ENCODE results near the gene ECI1.
"Not testable (repeated sequence)": the region's sequence is repeated elsewhere in the genome, so short reads cannot be mapped to it uniquely, and the experiment has no call there.

The ECI1 gene

DNA sequence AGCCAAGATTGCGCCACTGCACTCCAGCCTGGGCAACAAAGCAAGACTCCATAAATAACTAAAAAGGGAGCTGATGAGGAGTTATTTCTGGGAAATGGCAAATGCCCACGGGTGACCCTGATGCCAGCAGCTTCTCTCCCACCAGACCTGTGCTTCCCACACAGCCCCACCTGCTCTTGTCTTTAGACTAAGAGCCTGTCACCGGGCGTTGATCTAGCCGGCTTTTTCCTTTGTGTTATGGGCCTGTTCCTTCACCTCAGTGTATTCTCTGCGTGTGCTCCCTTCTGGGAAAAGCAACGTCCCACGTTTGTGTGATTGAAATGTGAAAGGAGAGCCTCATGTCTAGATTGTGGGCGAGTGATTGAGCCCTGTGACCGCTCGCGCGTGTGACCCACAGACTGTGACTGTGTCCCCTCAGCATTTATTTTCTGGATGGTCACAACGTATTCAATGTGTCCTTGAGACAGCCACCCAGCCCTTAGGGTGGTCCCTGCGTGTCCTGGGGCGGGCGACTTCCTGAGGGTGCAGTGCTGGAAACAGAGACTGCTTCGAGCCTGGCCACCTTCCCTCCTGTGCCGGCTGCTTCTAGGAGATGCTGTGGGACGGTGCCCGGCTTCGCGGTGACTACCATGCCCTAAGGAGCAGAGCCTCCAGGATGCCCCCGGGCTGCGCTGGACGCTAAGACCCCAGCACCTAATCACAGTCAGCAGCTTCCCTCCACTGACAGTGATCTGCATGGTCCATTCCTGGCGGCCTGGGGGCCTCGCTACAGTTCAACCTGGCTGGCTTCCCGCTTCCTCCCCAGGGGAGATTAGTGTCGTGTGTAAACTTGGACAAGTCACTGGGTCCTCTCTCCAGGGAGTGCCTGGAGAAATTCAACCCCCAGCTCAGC, 24.3 kb upstream of the ECI1 start:
- Mint-ChIP-seq H3K4me3 (no peak overlapping the region), H3K27me3 (no peaks in the 10 kb centered on the region), H3K9me3 (no peaks in the 10 kb centered on the region), H3K27ac (no peak overlapping the region), H3K36me3 (ENCODE audit: insufficient read depth) (peaks cover 4% of the 10 kb centered on the region), H3K4me1 (ENCODE audit: low read depth in 2 of 2) (peaks cover 0 to 2% of the 10 kb centered on the region in 2 donors)
- no peak for DNase-seq
- no peak for ATAC-seq (replicated peaks)

DNA sequence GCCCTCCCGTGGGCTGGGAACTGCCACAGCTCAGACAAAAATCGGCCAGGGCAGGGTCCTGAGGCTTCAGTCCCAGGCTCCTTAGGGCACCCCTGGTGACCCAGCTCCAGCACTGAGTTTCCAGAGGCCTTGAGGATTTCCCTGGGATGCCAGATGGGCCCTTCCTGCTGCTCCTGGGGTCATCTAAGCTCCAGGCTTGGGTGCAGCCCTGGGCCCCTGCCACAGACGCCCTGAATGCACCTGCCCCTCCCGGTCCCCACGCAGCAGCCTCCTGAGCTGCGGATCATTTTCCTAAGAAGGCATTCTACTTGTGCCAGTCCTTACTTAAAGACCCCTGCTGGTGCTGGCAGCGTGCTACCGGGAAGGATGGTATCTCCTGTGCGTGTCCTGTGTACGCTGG, 22.5 kb upstream of the ECI1 start:
- no peak overlapping the region for H3K27ac Mint-ChIP-seq
- no peak overlapping the region for H3K4me3 Mint-ChIP-seq
- peaks cover 2% of the 10 kb centered on the region for H3K36me3 Mint-ChIP-seq (ENCODE audit: insufficient read depth)
- DNase-seq (no peak), ATAC-seq (replicated peaks) (no peak)
- H3K27me3 Mint-ChIP-seq, result no peaks in the 10 kb centered on the region
- H3K4me1 Mint-ChIP-seq (ENCODE audit: low read depth in 2 of 2), result peaks cover 9 to 10% of the 10 kb centered on the region in 2 donors
- no peaks in the 10 kb centered on the region for H3K9me3 Mint-ChIP-seq

DNA sequence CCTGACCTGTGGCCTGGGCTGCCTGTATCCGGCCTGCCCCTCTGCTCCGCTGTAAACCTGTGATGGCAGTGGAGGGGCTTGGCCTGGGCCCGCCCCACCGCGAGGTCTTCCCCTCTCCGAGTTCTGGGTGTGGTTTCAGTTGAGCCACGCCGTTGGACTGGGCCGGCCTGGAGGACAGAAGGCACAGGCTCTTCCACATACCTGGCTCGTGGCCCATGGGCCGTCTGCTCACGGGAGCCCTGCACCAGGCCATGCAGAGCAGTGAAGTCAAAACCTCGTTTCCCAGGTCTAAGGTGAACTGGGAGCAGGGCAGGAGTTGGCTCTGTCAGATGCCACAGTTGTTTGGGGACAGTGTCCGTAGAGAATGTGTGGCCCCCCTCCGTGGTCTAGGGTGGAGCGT, 22.1 kb upstream of the ECI1 start:
- Mint-ChIP-seq H3K27ac (peak overlapping the region in 1 of 2 donors; percentile 35), H3K4me3 (no peak overlapping the region), H3K27me3 (no peaks in the 10 kb centered on the region), H3K36me3 (ENCODE audit: insufficient read depth) (peaks cover 2% of the 10 kb centered on the region), H3K4me1 (ENCODE audit: low read depth in 2 of 2) (peaks cover 11 to 13% of the 10 kb centered on the region in 2 donors), H3K9me3 (no peaks in the 10 kb centered on the region)
- no peak for ATAC-seq (replicated peaks)
- DNase-seq, result no peak

DNA sequence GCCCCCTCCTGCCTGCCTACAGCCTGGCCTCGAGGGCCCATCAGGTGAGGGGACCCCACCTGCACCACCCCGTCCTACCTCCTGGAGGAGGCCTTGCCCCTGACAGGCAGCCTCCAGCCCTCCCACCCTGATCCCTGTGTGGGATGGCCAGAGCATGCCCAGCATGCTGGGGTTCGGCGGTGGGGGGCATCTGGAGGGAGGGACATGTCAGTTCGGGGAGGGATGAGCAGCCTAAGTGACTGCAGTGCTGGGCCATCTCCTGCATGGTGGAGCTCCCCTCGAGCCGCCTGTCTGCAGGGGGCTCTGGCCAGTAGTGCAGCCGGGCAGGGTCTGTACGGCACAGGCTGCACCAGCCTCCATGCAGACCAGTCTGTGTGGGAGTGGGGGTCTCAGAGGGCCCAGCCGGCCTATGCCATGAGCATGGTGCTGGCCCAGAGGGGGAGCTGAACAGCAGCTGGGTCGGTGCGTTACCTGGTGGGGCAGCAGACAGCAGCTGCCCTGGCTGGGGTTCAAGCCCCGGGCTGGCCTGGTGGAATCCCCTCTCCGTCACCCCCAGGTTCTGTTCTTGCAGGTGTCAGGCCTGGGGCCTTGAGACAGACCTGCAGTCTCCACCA, 20.6 kb upstream of the ECI1 start:
- ATAC-seq (replicated peaks) (no peak), DNase-seq (no peak)
- Mint-ChIP-seq H3K27ac (no peak overlapping the region), H3K4me3 (no peak overlapping the region), H3K9me3 (no peaks in the 10 kb centered on the region), H3K4me1 (ENCODE audit: low read depth in 2 of 2) (peaks cover 14 to 16% of the 10 kb centered on the region in 2 donors), H3K27me3 (no peaks in the 10 kb centered on the region), H3K36me3 (ENCODE audit: insufficient read depth) (peaks cover 16% of the 10 kb centered on the region)

DNA sequence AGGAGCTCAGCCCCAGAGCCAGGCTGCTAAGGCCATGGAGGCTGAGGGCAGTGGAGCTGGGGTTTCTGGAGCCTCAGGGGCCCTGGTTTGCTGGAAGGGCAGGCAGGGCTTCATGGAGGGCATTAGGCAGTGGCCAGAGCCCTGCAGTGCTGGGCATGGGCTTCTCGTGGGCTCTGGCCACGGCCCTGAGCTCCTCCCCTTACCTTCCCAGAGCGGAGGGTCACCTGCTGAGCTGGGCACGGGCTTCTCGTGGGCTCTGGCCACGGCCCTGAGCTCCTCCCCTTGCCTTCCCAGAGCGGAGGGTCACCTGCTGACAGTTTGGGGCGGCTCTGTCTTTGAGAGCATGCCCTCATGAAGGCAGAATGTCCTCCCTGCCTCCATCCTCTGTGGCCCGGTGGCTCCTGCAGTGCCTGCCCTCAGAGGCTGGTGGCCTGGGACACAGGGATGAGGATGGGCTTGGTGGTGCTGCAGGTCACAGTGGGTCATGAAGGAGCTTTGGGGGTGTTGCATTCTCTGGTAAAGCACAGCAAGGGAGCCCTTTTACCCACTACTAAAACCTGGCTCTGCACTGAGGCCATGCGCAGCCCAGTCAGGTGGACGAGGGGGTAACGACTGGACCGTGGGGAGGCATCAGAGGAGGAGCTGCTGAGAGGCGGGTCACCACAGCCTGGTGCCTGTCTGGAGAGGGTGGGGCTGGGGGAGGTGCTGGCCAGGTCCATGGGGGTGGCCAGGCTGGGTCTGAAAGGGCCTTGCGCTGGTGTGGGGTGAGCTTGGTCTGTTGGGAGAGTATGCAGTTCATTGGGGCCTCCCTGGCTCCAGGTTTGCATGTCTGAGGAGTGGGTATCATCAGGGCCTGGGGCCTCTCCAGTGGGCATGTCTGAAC, 19.4 kb upstream of the ECI1 start:
- Mint-ChIP-seq H3K9me3 (no peaks in the 10 kb centered on the region), H3K4me1 (ENCODE audit: low read depth in 2 of 2) (peaks cover 20 to 25% of the 10 kb centered on the region in 2 donors), H3K36me3 (ENCODE audit: insufficient read depth) (peaks cover 21% of the 10 kb centered on the region), H3K27ac (peak overlapping the region in 1 of 2 donors; percentile 46), H3K4me3 (no peak overlapping the region), H3K27me3 (no peaks in the 10 kb centered on the region)
- DNase-seq (no peak), ATAC-seq (replicated peaks) (no peak)

DNA sequence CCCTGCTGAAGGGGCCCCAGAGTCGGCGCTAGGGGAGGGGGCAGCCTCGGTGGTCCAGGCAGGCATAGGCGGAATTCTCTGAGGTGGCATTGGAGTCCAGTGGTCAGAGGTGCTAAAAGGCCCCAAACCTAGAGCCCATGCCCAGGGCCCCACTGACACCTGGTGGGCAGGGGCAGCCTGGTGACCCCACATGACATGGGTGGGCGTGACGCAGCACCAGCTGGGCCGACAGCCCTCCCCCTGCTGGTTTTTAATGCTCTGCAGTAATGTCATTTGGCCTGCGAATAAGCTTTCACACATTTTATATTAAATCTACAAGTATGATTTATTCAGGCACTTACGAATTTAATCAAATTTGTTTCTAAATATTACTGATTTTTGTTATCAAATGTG, 18.7 kb upstream of the ECI1 start:
- Mint-ChIP-seq H3K27me3 (no peaks in the 10 kb centered on the region), H3K36me3 (ENCODE audit: insufficient read depth) (peaks cover 27% of the 10 kb centered on the region), H3K27ac (no peak overlapping the region), H3K4me3 (peak overlapping the region in 1 of 2 donors; percentile 97), H3K9me3 (no peaks in the 10 kb centered on the region), H3K4me1 (ENCODE audit: low read depth in 2 of 2) (peaks cover 20 to 30% of the 10 kb centered on the region in 2 donors)
- no peak for ATAC-seq (replicated peaks)
- no peak for DNase-seq

DNA sequence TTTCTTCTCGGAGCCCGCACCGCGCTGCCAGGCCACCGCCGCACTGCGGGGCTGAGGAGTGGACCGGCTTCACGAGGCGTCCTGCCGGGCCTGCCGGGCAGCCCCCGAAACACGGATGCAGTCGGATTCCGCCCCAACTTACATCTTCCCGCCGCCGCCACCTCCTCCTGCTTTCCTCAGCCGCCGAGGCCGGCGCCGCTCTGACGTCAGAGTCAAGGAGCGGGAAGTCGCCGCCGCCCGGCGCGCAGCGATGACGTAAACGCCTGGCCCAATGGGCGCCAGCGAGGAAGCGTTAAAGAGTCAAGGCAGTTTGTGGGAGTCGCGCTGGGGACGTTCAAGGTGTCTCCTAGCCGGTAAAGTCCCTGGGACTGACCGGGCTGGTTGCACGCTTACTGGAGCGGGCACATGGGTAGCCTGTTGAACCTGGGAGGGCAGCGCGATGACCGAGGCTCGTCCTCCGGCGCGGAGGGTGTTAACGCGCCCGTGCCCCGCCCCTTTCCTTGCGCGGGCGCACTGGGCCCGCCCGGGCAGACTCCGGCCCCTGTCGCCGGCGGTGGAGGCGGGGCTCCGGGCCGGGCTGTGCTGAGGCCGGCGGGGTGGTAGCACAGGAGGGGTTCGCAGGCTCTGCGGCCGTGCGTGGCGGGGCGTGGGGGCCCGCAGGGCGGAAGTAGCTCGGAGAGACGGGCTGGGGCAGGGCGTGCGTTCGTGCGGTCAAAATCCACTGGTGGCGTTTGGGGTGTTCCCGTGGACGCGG, 16.7 kb upstream of the ECI1 start, which contains the start of gene RNPS1:
RNPS1 (minus strand) TSS at position 214 of the 754 bp plus-strand sequence. CDS start 3,483 bp downstream, outside the sequence.
- peak within 1 kb of the TSS; percentile 97 for H3K4me3 Mint-ChIP-seq
- peaks cover 45% of the 10 kb centered on the region for H3K36me3 Mint-ChIP-seq (ENCODE audit: insufficient read depth)
- peak within 1 kb of the TSS; percentile 98 to 99 for H3K27ac Mint-ChIP-seq
- H3K4me1 Mint-ChIP-seq (ENCODE audit: low read depth in 2 of 2), result peaks cover 23 to 36% of the 10 kb centered on the region in 2 donors
- ATAC-seq (replicated peaks), result peak; percentile 85
- DNase-seq, result peak; percentile 94 to 96 (median 96)
- no peaks in the 10 kb centered on the region for H3K27me3 Mint-ChIP-seq
- no peaks in the 10 kb centered on the region for H3K9me3 Mint-ChIP-seq

DNA sequence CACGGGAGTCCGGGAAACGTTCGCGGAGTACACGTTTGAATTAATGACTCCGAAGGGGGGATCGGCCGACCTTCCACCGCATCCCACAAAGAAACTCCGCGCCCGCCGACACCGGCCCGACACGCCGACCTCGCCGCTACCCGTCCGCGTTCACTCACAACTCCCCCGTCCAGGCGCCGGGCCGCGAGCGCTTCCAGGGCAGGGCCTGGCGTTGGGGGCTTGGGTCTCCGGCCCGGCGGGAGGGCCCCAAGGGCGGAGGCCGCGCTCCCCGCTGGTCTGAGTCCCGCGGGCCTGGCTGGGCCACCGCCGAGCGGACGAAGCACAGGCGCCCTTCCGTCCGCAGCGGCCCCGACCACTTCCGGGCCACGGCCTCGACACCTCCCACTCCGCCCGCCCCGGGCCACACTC, 16.1 kb upstream of the ECI1 start:
- peak overlapping the region; percentile 98 to 99 for H3K27ac Mint-ChIP-seq
- H3K4me3 Mint-ChIP-seq, result peak overlapping the region; percentile 97
- not testable (repeated sequence) for DNase-seq, H3K27me3 Mint-ChIP-seq, H3K9me3 Mint-ChIP-seq
- peaks cover 51% of the 10 kb centered on the region for H3K36me3 Mint-ChIP-seq (ENCODE audit: insufficient read depth)
- H3K4me1 Mint-ChIP-seq (ENCODE audit: low read depth in 2 of 2), result peaks cover 23 to 36% of the 10 kb centered on the region in 2 donors
- ATAC-seq (replicated peaks), result peak; percentile 49

DNA sequence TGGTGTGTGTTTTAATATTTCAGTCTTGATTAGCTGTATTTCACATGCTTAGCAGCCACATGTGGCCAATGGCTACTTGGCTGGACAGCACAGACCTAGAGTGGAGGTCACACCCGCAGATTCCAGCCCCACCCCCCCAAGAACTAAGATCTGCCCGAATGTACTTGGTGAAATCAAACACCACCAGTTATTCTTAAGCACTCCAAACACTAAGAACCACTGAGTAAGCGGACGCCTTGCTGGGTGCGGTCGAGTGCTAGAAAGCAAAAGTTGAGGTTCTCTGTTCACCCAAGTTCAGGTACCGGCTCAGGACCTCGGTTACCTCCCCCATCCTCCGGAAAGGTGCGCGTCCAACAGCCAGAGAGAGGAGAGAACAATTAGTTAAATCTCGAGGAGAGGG, 15.5 kb upstream of the ECI1 start:
- ATAC-seq (replicated peaks); H3K9me3 Mint-ChIP-seq; H3K27me3 Mint-ChIP-seq: not testable (repeated sequence)
- peaks cover 57% of the 10 kb centered on the region for H3K36me3 Mint-ChIP-seq (ENCODE audit: insufficient read depth)
- H3K4me1 Mint-ChIP-seq (ENCODE audit: low read depth in 2 of 2), result peaks cover 23 to 36% of the 10 kb centered on the region in 2 donors
- H3K27ac Mint-ChIP-seq, result peak overlapping the region; percentile 98 to 99
- H3K4me3 Mint-ChIP-seq, result peak overlapping the region; percentile 97
- DNase-seq, result peak in 1 of 3 experiments; percentile 21

DNA sequence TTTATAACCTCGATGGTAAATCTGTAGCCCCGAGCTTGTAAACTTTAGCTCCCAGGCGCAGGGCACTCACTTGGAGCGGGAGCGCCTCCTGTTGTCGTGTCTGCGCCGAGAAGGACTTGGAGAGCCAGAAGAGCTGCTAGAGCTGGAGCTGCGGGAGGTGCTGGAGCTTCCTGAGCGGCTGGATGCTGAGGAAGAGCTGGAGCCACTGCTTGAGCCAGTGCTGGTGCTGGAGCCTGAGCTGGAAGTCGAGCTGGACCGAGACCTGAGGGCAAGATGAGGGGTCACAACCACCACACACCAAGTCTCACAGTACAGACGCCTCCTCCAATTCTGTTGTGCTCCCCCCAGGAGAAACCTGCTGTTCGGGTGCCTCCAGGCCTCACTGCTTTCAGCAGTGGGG, 11.6 kb upstream of the ECI1 start:
- Mint-ChIP-seq H3K36me3 (ENCODE audit: insufficient read depth) (peaks cover 93% of the 10 kb centered on the region), H3K4me1 (ENCODE audit: low read depth in 2 of 2) (peaks cover 11 to 24% of the 10 kb centered on the region in 2 donors)
- not testable (repeated sequence) for DNase-seq; H3K27ac Mint-ChIP-seq; ATAC-seq (replicated peaks); H3K9me3 Mint-ChIP-seq; H3K27me3 Mint-ChIP-seq; H3K4me3 Mint-ChIP-seq

DNA sequence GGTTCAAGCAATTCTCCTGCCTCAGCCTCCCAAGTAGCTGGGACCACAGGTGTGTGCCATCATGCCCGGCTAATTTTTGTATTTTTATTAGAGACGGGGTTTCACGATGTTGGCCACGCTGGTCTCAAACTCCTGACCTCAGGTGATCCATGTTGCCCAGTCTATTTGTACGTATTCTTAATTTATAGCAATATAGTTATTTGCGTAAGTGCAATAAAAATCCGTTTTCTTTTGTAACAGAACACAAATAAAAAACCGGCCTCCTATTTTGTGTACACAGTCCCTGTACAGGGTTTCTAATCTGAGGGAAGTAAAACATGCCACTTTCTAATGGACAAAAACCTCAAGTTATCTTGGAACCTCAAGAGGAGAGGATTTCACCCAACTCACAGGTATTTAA, 8.9 kb upstream of the ECI1 start:
- no peak overlapping the region for H3K27ac Mint-ChIP-seq
- no peak overlapping the region for H3K4me3 Mint-ChIP-seq
- no peak for DNase-seq
- H3K36me3 Mint-ChIP-seq (ENCODE audit: insufficient read depth), result peaks cover 99% of the 10 kb centered on the region
- H3K27me3 Mint-ChIP-seq, result no peaks in the 10 kb centered on the region
- no peak for ATAC-seq (replicated peaks)
- H3K4me1 Mint-ChIP-seq (ENCODE audit: low read depth in 2 of 2), result peaks cover 5 to 8% of the 10 kb centered on the region in 2 donors
- no peaks in the 10 kb centered on the region for H3K9me3 Mint-ChIP-seq

DNA sequence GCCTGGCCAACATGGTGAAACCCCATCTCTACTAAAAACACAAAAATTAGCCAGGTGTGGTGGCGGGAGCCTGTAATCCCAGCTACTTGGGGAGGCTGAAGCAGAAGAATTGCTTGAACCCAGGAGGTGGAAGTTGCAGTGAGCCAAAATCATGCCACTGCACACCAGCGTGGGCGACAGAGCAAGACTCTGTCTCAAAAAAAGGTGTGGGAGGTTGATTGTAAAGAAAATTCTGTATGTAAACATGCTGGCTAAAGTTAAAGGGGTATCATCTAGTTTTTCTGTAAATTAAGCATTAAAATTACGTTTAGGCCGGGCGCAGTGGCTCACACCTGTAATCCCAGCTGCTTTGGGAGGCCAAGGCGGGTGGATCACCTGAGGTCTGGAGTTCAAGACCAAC, 7.1 kb upstream of the ECI1 start:
- ATAC-seq (replicated peaks); H3K9me3 Mint-ChIP-seq; H3K4me1 Mint-ChIP-seq (ENCODE audit: low read depth in 2 of 2); H3K27me3 Mint-ChIP-seq; DNase-seq; H3K27ac Mint-ChIP-seq; H3K4me3 Mint-ChIP-seq: not testable (repeated sequence)
- peaks cover 100% of the 10 kb centered on the region for H3K36me3 Mint-ChIP-seq (ENCODE audit: insufficient read depth)

Measured in effector memory CD8-positive, alpha-beta T cell (primary cell).